Activated T-cell treated with anti-CD3 and anti-CD28 coated beads for 48 hours (primary cell): ENCODE data around the gene RAI14.
"Not testable (repeated sequence)": the region's sequence is repeated elsewhere in the genome, so short reads cannot be mapped to it uniquely, and the experiment has no call there.

Source experiments
- DNase-seq: peaks from one replicate; pipeline ENCODE4 v3.0.0-alpha.2; 2020; ENCODE audit warnings: low read depth

The RAI14 gene

DNA sequence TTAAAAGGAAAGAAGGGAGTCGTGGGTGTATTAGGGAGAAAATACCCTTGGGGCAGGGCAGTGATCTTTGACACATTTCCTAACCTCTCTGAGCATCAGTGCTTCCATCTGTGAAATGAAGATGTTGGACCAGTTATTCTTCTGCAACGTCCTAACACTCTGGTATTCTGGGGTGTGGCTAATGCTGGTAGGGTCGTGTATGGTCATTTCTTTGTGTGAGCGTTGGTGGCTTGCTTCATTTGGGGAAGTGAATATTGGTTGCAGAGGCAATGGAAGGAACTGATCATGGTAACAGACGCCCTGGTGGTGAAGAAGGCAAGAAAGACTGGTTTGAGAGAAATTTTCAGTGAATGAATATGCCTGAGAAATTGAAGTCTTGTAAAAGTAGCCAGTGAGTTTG lies 114.9 kb downstream of the RAI14 start:
- DNase-seq = no peak

DNA sequence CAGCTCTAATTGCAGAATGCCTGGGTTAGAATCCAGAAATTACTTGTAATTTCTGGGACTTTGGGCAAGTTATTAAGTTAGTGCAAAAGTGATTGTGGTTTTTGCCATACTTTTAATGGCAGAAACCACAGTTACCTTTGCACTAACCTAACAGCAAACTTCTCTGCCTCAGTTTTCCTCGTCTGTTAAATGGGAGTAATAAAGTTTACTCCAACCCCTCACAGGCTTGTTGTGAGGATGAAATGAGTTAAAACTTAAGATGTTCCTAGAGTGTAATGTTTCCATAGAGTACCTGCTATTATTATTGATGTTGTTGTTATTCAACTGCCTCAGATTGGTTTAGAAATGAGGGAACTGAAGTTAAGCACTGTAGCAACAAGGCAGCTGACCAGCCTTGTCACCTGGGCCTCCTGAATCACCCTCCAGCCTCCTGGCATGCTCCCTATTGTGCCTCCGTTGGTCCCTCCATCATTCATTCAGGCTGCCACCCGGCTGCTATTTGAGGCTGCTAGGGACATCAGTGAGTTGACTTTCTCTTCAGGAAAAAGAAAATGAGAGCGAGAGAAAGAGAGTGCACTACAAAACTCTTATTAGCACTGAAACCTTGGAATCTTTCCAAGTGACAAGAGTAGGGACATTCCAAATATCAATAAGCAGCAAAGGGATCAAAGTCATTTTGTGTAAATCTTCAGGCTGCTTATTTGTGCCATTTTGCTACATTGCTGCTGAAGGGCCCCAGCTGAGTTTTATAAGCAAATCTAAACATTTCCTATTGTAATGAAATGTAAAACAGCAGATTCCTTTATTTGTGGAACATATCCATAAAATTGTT lies 116.4 kb downstream of the RAI14 start:
- DNase-seq = no peak

DNA sequence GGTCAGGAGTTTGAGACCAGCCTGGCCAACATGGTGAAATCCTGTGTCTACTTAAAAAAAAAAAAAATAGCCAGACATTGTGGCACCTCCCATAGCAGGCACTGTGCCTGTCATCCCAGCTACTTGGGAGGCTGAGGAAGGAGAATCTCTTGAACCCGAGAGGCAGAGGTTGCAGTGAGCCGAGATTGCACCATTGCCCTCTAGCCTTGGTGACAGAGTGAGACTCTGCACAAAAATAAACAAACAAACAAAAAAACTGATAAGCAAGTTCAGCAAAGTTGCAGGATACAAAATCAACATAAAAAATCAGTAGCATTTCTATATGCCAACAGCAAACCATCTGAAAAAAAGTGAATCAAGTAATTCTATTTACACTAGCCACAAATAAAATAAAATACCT lies 118.0 kb downstream of the RAI14 start:
- no peak for DNase-seq

DNA sequence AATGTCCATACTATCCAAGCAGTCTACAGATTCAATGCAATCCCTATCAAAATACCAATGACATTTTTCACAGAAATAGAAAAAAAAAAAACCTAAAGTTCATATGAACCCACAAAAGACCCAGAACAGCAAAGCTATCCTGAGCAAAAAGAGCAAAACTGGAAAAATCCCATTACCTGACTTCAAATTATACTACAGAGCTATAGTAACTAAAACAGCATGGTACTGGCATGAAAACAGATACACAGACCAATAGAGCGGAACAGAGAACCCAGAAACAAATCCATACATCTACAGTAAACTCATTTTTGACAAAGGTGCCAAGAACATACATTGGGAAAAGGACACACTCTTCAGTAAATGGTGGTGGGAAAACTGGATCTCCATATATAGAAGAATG lies 118.5 kb downstream of the RAI14 start:
- not testable (repeated sequence) for DNase-seq

DNA sequence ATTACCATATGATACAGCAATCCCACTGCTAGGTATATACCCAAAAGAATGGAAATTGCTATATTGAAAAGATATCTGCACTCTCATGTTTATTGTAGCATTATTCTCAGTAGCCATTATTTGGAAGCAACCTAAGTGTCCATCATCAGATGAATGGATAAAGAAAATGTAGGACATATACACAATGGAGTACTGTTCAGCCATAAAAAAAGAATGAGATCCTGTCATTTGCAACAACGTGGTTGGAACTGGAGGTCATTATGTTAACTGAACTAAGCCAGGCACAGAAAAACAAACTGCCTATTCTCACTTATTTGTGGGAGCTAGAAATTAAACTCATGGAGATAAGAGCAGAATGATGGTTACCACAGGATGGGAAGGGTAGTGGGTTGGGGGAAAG lies 119.8 kb downstream of the RAI14 start:
- no peak for DNase-seq

DNA sequence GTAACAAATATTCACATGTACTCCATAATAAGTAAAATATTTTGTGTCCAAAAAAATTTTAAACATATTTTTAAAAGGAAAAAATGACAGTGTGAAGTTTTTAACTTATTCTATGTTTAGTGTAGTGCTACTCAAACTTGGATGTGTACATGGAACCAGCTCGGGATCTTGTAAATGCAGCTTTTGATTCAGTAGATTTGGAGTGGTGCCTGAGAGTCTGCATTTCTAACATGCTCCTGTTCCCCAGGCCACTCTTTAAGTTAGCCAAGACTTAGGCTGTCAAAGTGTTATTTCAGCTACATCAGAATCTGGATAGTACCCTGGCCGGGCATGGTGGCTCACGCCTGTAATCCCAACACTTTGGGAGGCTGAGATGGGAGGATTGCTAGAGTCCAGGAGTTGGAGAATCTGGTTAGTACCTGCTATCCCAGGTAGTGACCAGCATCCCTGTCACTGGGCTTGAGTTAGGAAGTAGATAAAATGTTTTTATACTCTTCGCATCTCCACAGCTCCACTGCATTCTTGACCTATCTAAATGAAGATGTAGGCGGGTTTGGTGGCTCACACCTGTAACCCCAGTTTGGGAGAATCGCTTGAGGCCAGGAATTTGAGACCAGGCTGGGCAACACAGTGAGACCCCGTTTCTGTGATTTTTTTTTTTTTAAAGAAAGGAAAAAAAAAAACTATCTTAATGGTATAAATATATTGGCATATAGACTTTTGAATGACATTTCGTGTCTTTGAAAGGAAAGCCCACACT lies 122.1 kb downstream of the RAI14 start:
- DNase-seq = no peak

DNA sequence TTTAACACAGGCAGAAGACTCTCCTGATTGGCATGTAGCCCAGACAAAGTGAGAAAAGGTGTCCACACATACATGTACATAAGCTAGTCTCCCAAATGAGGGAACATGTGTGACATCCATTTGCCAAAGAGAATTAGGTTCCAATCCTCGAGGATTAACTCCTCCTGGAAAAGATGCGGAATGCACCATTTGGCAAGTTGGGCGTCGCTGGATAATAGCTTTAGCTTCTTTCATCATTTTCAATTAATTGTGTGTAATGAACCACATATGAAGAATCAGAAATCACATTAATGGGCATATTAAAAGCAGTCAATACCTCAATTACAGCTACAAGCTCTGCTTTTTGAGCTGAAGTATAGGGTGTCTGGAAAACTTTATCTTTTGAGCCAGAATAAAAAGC lies 127.8 kb downstream of the RAI14 start:
- not testable (repeated sequence) for DNase-seq

DNA sequence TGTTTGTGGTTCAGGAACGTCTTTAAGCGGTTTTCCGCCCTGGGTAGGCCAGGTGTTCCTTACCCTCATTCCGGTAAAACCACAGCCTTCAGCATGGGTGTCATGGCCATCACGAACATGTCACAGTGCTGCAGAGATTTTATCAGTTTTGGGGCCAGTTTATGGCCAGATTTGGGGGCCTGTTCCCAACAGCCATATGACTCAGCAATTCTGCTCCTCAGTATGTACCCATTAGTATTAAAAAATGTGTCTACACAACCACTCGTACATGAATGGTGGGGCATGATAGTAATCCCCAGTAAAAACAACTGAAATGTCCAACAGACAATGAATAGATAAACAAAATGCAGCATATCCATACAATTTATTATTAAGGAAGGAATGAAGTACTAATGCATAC lies 130.9 kb downstream of the RAI14 start:
- DNase-seq = no peak

DNA sequence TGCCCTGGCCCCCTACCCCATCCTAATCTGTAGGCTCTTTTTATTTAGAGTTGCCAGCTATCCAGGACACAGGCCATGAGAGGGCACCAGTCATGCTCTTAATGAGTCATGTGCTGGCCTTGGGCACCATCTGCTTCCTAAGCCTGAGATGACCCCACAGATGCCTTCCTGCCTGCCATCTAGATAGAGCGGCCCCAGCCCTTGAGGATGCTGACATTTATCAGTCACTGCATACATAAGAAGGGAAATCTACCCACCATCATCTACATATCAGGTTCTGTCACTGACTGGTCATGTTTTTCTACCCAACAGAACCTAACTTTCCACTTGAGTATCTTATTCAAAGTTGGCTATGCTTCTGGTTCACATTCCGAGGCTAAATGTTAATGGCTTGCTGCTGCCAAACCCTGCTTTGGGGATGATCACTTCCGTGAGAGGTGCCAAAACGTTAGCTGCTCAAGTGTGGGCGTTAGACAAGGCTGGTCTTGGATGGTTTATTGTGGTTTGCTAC lies 132.9 kb downstream of the RAI14 start:
- DNase-seq = no peak

DNA sequence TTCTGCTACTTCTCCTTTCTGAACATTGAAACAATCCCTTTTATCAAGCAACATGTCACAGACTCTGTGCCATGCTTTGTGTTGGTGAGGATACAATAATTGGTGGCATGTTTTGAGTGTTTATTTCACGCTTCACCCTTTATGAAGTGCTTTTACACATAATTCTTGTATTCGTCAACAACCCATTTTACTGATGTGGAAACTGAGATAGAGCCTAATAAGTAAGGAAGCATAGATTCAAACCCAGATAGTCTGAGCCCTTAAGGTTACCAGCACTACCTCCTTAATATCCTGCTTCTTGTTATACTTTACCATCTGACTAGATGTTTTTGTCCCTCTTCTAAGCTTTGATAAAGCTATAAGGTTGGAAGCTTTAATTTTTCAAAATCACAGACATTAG lies 133.5 kb downstream of the RAI14 start:
- DNase-seq = no peak

DNA sequence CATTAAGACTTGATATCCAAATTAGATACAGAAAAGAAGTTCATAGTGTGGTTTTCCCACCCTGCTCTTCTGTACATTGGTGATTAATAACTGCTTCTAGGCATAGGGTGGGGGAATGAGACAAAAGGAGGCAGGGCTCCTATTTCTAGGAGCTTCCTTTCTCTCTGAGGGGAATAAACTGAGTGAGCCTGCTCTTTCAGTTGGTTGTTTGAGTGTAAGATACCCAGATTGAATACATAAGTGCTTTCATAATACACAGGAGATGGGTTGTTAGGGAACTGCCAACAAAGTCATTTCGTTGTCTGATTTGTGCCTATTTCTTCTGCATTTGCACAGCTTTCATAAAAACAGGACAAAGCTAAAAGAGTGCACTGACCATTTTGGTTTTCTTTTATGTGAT lies 133.9 kb downstream of the RAI14 start:
- no peak for DNase-seq

DNA sequence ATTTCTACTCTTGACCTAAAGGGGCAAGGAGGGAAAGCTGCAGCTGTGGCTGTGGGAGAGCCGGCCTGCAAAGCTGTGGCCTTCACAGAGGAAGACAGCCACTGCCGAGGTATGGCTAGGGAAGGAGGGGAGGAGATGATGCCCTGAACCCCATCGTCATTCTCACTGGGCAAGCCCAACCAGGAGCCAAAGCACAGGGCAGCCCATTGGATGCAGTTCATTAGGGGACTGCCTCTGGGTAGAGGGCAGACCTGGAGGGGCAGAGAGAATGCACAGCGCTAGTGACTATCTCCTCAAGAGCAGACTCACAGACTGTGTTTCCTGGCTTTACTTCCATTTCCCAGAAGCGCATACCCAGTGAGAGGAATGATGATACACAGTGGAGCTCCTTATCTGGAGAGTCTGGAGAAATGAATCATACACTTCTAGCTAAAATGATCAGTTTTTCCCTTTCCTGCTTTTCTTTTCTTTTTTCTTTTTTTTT lies 135.7 kb downstream of the RAI14 start:
- no peak for DNase-seq

DNA sequence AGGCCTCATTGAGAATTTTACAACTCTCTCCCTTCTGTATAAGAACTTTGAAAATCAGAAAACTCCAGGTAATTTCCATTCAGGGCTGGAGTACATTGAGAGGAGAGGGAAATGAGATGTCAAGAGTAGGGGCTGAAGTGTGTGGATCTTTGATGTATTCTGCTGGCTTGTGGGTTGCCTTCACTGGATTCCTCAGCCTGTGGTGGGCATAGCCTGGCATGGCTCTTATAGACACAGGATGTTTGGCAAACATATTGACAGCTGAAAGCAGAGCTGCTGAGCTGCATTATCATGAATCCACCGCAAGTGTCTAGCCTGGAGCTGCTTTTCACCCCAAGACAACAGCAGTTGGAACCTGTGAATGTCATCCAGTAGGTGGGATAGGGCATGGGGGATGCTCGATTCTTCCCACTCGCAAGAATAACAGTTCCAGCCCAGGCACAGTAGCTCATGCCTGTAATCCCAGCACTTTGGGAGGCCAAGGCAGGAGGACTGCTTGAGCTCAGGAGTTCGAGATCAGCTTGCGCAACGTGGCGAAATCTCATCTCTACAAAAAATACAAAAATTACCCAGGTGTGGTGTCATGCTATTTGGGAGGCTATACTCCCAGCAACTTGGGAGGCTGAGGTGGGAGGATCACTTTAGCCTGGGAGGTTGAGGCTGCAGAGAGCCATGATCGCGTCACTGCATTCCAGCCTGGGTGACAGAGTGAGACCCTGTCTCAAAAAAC lies 146.9 kb downstream of the RAI14 start:
- DNase-seq = no peak

DNA sequence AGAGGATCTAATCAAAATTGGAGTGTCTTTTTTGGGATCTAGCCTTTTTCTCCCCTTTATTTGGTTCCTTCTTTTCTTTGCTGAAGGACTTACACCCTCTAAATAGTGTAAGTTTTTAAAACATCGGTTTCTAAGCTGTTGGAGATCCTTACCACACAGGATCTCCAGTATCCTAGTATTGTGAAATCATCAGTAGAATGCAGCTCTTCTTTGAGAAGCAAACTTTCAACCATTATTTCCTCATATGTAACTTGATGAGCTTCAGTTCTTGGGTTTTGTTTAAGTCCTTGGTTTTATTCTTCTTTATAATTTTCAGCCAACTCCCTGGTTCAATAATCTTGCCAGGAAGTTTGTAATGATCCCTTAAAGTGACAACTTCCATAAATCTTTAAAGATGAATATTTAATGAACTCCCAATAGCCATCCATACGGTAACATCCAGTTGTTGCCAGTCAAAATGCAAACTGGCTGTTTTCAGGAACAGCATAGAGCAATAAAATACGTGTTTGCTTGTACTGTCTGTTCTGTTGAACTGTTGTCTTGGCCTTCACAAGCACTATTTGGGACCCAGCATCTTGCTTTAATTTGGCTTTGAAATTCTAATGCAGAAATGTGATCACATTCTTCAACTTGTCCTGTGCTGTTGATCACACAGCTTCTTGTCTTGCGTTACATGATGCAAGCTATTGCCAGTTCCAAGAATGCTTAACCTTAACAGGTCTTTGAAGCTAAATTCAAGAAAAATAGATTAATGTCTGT lies 148.0 kb downstream of the RAI14 start:
- no peak for DNase-seq

DNA sequence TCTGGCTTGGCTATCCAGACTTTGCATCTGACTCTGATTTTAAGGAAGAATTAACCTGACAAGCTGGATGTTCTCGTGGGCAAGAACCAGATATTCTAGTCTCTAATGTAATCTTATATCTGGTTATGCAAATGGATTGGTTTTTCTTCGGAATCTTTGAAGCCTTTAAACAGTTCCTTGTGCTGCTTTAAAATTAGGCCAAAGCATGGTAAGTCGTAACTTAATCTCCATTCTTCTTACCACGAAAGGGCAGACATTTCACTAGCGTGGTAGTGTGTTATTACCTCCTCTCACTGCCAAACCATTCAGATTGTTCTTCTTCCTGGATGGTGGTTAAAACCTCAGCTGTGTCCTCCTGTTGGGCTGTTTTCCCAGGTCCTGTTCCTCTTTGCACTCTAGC lies 148.8 kb downstream of the RAI14 start:
- no peak for DNase-seq

DNA sequence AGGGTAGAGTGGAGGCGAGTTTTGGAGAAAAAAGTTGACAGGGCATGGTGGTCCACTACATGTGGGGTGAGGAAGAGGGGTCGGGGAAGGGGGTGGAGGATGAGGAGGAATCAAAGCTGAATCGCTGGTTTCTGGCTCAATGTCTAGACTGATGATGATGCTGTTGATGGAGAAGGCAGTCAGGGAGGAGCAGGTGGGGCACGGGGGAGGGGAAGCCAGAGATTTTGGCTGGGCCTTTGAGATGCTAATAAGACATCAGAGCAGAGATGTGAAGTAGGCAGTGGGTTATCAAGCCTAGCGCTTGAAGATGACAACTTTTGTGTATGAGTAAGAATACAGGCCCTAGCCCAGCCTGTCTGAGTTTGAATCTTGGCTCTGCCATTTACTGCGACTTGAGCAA lies 150.4 kb downstream of the RAI14 start:
- DNase-seq = no peak

DNA sequence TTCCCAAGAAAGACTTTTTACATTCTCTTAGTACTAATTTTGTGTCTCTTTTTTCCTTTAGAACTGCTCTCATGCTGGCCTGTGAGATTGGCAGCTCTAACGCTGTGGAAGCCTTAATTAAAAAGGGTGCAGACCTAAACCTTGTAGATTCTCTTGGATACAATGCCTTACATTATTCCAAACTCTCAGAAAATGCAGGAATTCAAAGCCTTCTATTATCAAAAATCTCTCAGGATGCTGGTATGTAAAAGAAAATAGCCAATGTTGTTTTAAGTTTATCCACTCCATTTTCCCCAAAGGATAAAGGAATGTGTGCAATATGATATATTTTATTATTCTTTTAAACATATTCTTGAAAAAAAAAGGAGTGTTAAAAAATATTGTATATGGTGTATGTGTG lies 155.6 kb downstream of the RAI14 start:
- DNase-seq = no peak

DNA sequence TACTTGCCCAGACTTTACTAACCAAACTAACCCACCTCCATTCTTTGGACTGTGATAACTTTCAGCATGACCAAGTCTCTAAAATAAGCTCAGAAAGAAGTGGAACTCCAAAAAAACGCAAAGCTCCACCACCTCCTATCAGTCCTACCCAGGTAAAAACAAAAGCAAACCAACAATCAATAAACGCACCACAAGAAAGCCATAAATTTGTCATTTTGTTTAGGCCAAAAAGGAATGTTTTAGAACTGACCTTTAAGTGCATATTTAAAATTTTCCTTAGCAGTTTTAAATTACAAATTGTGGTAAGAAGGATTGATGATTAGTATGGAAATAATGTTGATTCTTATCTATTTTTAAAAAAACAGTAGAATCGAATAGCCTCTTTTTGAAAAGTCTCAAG lies 157.4 kb downstream of the RAI14 start:
- DNase-seq = no peak

DNA sequence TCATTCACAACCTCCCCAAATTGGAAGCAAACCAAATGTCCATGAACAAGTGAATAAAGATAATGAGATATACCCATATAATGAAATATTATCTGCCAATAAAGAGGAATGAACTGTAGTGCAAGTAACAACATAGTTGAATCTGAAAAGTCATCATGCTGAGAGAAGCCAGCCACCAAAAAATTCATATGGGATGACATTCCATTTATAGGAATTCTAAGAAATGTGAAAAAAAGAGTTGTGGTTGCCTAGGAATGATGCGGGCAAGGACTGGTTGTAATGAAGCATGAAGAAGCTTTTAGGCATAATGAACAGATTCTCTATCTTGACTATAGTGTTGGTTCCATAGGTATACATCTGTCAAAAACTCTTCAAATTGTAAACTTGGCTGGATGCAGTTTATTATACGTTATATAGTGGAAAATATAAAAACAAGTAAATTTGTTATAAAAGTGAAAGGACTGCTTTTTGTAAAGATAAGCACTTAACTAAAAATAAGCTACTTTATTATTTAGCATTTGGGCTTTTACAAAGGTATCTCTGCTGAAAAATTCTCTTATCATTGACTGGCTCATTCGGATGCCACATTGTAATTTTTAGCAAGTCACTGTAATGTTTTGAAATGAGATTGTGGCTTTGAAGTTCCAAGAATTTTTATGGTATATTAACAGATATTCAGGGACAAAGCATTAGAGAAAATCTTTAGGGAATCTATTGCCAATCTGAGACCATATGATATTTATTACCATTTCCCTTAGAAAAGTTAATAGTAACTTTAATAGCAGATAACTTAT lies 161.6 kb downstream of the RAI14 start:
- DNase-seq = no peak

DNA sequence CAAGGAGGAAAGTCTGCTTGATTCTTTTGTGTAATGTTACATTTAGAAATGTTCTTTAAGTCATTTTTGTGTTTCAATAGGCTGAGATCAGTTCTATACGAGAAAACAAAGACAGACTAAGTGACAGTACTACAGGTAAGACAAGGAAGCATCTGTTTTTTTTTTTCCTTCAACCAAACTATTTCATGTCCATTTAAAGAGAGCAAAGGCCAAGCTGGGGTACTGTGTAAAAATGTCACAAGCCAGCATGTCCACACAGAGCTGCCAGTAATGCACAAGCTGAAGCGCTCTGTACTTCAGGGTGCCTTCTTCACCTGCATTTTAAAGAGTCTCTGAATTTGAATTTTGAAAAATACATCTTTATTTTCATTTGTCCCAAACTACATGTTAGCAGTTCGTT lies 162.6 kb downstream of the RAI14 start:
- no peak for DNase-seq

DNA sequence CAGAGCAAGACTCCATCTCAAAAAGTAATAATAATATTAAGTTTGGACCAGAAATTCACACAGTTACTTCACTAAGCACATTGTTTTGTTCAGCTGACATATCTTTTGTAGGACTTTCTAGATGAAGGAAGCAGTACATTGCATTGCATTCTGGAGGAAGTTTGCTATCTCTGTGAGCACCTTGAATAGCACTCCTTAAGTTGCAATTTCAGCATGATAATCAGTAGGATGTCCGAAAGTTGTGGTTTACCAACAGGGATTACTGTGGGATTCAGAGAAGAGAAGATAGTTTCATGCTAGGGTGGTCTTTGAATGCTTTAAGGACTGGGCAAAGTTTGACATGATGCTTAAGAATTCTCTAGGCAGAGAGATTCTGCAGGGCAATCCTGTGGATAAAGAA lies 164.5 kb downstream of the RAI14 start:
- no peak for DNase-seq
